NCI-H748 treated with DMSO at 0.1 percent for 48 hours (cell line): ENCODE data around the gene SPIRE1.
"Not testable (repeated sequence)": the region's sequence is repeated elsewhere in the genome, so short reads cannot be mapped to it uniquely, and the experiment has no call there.

Experiments used
- DNase-seq: peaks from one replicate; lab custom pipeline; 2025; lab: John Stamatoyannopoulos, UW

The SPIRE1 gene

GRCh38 chr18:12598181-12598930 lies 59.6 kb downstream of the SPIRE1 start:
- DNase-seq, result no peak

GRCh38 chr18:12597760-12598159 lies 60.1 kb downstream of the SPIRE1 start:
- DNase-seq, result no peak

- DNase-seq, result no peak
Measured at GRCh38 chr18:12595571-12596255, 62.2 kb downstream of the SPIRE1 start.

- no peak for DNase-seq
Measured at GRCh38 chr18:12593866-12594265, 64.0 kb downstream of the SPIRE1 start.

- DNase-seq, result no peak
Measured at GRCh38 chr18:12592597-12593127, 65.2 kb downstream of the SPIRE1 start.

GRCh38 chr18:12589448-12589847 lies 68.5 kb downstream of the SPIRE1 start:
- no peak for DNase-seq

- no peak for DNase-seq
Measured at GRCh38 chr18:12586956-12587355, 71.0 kb downstream of the SPIRE1 start.

- no peak for DNase-seq
Measured at GRCh38 chr18:12585218-12585617, 72.7 kb downstream of the SPIRE1 start.

- no peak for DNase-seq
Measured at GRCh38 chr18:12580630-12581342, 77.1 kb downstream of the SPIRE1 start.

- no peak for DNase-seq
Measured at GRCh38 chr18:12579775-12580174, 78.1 kb downstream of the SPIRE1 start.

GRCh38 chr18:12577848-12578247 lies 80.1 kb downstream of the SPIRE1 start:
- DNase-seq, result no peak

GRCh38 chr18:12574494-12575185 lies 83.3 kb downstream of the SPIRE1 start:
- DNase-seq, result no peak

- DNase-seq, result no peak
Measured at GRCh38 chr18:12571630-12572029, 86.3 kb downstream of the SPIRE1 start.

- no peak for DNase-seq
Measured at GRCh38 chr18:12569791-12570190, 88.1 kb downstream of the SPIRE1 start.

- no peak for DNase-seq
Measured at GRCh38 chr18:12567849-12568248, 90.1 kb downstream of the SPIRE1 start.

GRCh38 chr18:12564861-12565260 lies 93.0 kb downstream of the SPIRE1 start:
- DNase-seq, result no peak

- no peak for DNase-seq
Measured at GRCh38 chr18:12564378-12564777, 93.5 kb downstream of the SPIRE1 start.

- DNase-seq, result not testable (repeated sequence)
Measured at GRCh38 chr18:12560600-12560999, 97.3 kb downstream of the SPIRE1 start.

- DNase-seq, result no peak
Measured at GRCh38 chr18:12559319-12559718, 98.6 kb downstream of the SPIRE1 start.

GRCh38 chr18:12556946-12557806 lies 100.7 kb downstream of the SPIRE1 start:
- DNase-seq, result no peak

GRCh38 chr18:12554796-12555388 lies 103.0 kb downstream of the SPIRE1 start:
- DNase-seq, result no peak
